SK-N-SH treated with all-trans-retinoic acid at 6 μM for 48 hours (cell line): ENCODE measurements around the gene SLC4A4.

Source experiments
- ATAC-seq: fragments of 200-7000 bp; cut with Tn5 transposase; 3 replicates; pipeline ENCODE4 v1.9.1; 2020; ENCODE audit warnings: mild to moderate bottlenecking, moderate library complexity
- ARNTL ChIP-seq: fragments of 450-650 bp; formaldehyde crosslinking; IDR thresholded peaks from 2 replicates; pipeline ENCODE4 v1.5.0; 2020; ENCODE audit warnings: low read depth, mild to moderate bottlenecking, moderate library complexity, borderline replicate concordance
- BACH2 ChIP-seq: fragments of 250-450 bp; sonication (Bioruptor Pico); IDR thresholded peaks from 2 replicates; pipeline ENCODE4 v1.9.0; 2021; ENCODE audit warnings: mild to moderate bottlenecking, borderline replicate concordance
- CREB5 ChIP-seq: fragments of 250-450 bp; sonication (Bioruptor Pico); IDR thresholded peaks from 2 replicates; pipeline ENCODE4 v1.5.1; 2020; ENCODE audit warnings: low read depth, mild to moderate bottlenecking, moderate library complexity
- CSDC2 ChIP-seq: fragments of 250-450 bp; sonication (Bioruptor Pico); IDR thresholded peaks from 2 replicates; pipeline ENCODE4 v1.5.0; 2020; ENCODE audit warnings: mild to moderate bottlenecking, moderate library complexity
- ESRRG ChIP-seq: fragments of 250-450 bp; sonication (Bioruptor Pico); IDR thresholded peaks from 2 replicates; pipeline ENCODE4 v1.6.1; 2021; ENCODE audit warnings: mild to moderate bottlenecking
- GLIS3 ChIP-seq: fragments of 250-450 bp; sonication (Bioruptor Pico); IDR thresholded peaks from 2 replicates; pipeline ENCODE4 v1.5.0; 2020; ENCODE audit warnings: mild to moderate bottlenecking, moderate library complexity
- ISL1 ChIP-seq: fragments of 250-450 bp; sonication (Bioruptor Pico); IDR thresholded peaks from 2 replicates; pipeline ENCODE4 v2.1.2; 2022; ENCODE audit warnings: mild to moderate bottlenecking, moderate library complexity
- OSR1 ChIP-seq: fragments of 250-450 bp; sonication (Bioruptor Pico); IDR thresholded peaks from 2 replicates; pipeline ENCODE4 v1.8.0; 2022; ENCODE audit warnings: moderate library complexity, mild to moderate bottlenecking, inconsistent platforms
- PATZ1 ChIP-seq: fragments of 250-450 bp; sonication (Bioruptor Pico); IDR thresholded peaks from 2 replicates; pipeline ENCODE4 v1.8.0; 2020; ENCODE audit warnings: mild to moderate bottlenecking, moderate library complexity, borderline replicate concordance
- POU6F1 ChIP-seq: fragments of 250-450 bp; sonication (Bioruptor Pico); IDR thresholded peaks from 2 replicates; pipeline ENCODE4 v1.8.0; 2021; ENCODE audit warnings: low read depth, mild to moderate bottlenecking, moderate library complexity, borderline replicate concordance
- PPARA ChIP-seq: fragments of 250-450 bp; sonication (Bioruptor Pico); IDR thresholded peaks from 2 replicates; pipeline ENCODE4 v1.5.0; 2020; ENCODE audit warnings: mild to moderate bottlenecking, borderline replicate concordance
- RARB ChIP-seq: fragments of 250-450 bp; sonication (Bioruptor Pico); IDR thresholded peaks from 2 replicates; pipeline ENCODE4 v1.8.0; 2021; ENCODE audit warnings: mild to moderate bottlenecking, moderate library complexity
- SNAI2 ChIP-seq: fragments of 250-450 bp; sonication (Bioruptor Pico); IDR thresholded peaks from 2 replicates; pipeline ENCODE4 v1.5.0; 2020; ENCODE audit warnings: mild to moderate bottlenecking, moderate library complexity
- TCF4 ChIP-seq: fragments of 250-450 bp; sonication (Bioruptor Pico); IDR thresholded peaks from 2 replicates; pipeline ENCODE4 v1.8.0; 2021; ENCODE audit warnings: mild to moderate bottlenecking, moderate library complexity, borderline replicate concordance
- TOX ChIP-seq: fragments of 250-450 bp; sonication (Bioruptor Pico); IDR thresholded peaks from 2 replicates; pipeline ENCODE4 v1.8.0; 2021; ENCODE audit warnings: mild to moderate bottlenecking, moderate library complexity, borderline replicate concordance
- TSHZ2 ChIP-seq: fragments of 250-450 bp; sonication (Bioruptor Pico); IDR thresholded peaks from 2 replicates; pipeline ENCODE4 v1.5.0; 2020; ENCODE audit warnings: mild to moderate bottlenecking, moderate library complexity
- ZC3H10 ChIP-seq: fragments of 250-450 bp; sonication (Bioruptor Pico); IDR thresholded peaks from 2 replicates; pipeline ENCODE4 v1.5.1; 2021; ENCODE audit warnings: mild to moderate bottlenecking, moderate library complexity
- ZFP3 ChIP-seq: fragments of 250-450 bp; sonication (Bioruptor Pico); IDR thresholded peaks from 2 replicates; pipeline ENCODE4 v1.5.0; 2020; ENCODE audit warnings: mild to moderate bottlenecking, moderate library complexity
- ZNF565 ChIP-seq: fragments of 450-650 bp; formaldehyde crosslinking; conservative IDR thresholded peaks from 2 replicates; pipeline ENCODE4 v1.5.0; 2020; ENCODE audit warnings: low read depth, mild to moderate bottlenecking, moderate library complexity
- ZNF70 ChIP-seq: fragments of 450-650 bp; formaldehyde crosslinking; IDR thresholded peaks from 2 replicates; pipeline ENCODE4 v1.5.0; 2020; ENCODE audit warnings: mild to moderate bottlenecking, moderate library complexity

SLC4A4 gene

GRCh38 chr4:71429962-71430361 is 91.1 kb downstream of the SLC4A4 start:
- TF ChIP-seq TCF4 (CRISPR knock-in tag) = no peak
- TF ChIP-seq ARNTL (CRISPR knock-in tag) = no peak
- TF ChIP-seq PPARA (CRISPR knock-in tag) = no peak
- TF ChIP-seq TOX (CRISPR knock-in tag) = no peak
- no peak for TF ChIP-seq OSR1 (CRISPR knock-in tag)
- TF ChIP-seq SNAI2 (CRISPR knock-in tag) = no peak
- TF ChIP-seq CSDC2 (CRISPR knock-in tag) = no peak
- TF ChIP-seq ESRRG = no peak
- TF ChIP-seq ZNF70 (CRISPR knock-in tag) = no peak
- TF ChIP-seq ZFP3 (CRISPR knock-in tag) = no peak
- no peak for TF ChIP-seq ISL1 (CRISPR knock-in tag)
- TF ChIP-seq GLIS3 (CRISPR knock-in tag) = no peak
- no peak for TF ChIP-seq ZC3H10
- no peak for TF ChIP-seq RARB (CRISPR knock-in tag)
- no peak for ATAC-seq

GRCh38 chr4:71430609-71431008 is 91.8 kb downstream of the SLC4A4 start:
- no peak for TF ChIP-seq PPARA (CRISPR knock-in tag)
- no peak for TF ChIP-seq ZNF70 (CRISPR knock-in tag)
- TF ChIP-seq ZNF565 (CRISPR knock-in tag) = no peak
- no peak for TF ChIP-seq ARNTL (CRISPR knock-in tag)
- TF ChIP-seq ISL1 (CRISPR knock-in tag) = no peak
- TF ChIP-seq TSHZ2 (CRISPR knock-in tag) = no peak
- TF ChIP-seq CSDC2 (CRISPR knock-in tag) = no peak
- no peak for TF ChIP-seq SNAI2 (CRISPR knock-in tag)
- no peak for ATAC-seq

GRCh38 chr4:71440612-71441011 is 101.8 kb downstream of the SLC4A4 start:
- no peak for ATAC-seq
- TF ChIP-seq TSHZ2 (CRISPR knock-in tag) = no peak
- no peak for TF ChIP-seq ZC3H10
- TF ChIP-seq POU6F1 = no peak
- no peak for TF ChIP-seq BACH2 (CRISPR knock-in tag)
- TF ChIP-seq TOX (CRISPR knock-in tag) = no peak
- TF ChIP-seq OSR1 (CRISPR knock-in tag) = no peak
- no peak for TF ChIP-seq RARB (CRISPR knock-in tag)
- TF ChIP-seq ARNTL (CRISPR knock-in tag) = no peak
- no peak for TF ChIP-seq ISL1 (CRISPR knock-in tag)
- no peak for TF ChIP-seq GLIS3 (CRISPR knock-in tag)
- no peak for TF ChIP-seq CREB5
- no peak for TF ChIP-seq ZNF70 (CRISPR knock-in tag)
- TF ChIP-seq SNAI2 (CRISPR knock-in tag) = no peak
- no peak for TF ChIP-seq ESRRG
- TF ChIP-seq PATZ1 (CRISPR knock-in tag) = no peak
